Inflammatory macrophage (primary cell): ENCODE data around the gene LHX2.

Experiments used
- DNase-seq, 2 donors: peaks; one replicate each; pipeline ENCODE4 v3.0.0-alpha.2; 2020 to 2022

The LHX2 gene

DNA sequence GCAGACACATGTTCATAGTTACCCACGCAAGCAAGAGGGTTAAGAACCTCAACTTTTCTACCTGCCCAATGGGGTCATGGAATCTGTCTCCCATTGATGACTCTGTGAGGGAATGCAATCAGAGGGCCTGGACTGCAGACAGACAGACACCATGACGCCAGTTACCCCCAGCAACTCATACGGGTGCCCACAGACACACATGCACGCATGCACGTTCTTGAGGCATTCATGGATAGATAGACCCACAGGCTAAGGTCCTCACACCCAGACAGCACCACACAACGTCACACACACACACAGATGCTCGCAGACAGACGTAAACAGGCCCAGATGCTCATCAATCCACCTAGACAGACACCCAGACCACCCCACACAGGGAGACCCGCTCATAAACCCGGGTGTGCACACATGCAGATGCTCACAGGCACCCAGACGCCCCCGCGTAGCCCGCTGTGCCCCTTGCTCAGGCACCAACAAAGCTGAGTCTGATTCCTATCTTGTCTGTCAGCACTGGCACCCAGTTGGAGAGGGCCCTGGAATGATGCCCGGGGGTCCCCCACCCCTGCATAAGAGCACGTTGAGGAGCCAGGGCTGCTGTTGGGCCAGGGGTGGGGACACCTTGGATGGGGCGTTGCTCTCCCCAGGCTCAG is 23.6 kb downstream of the LHX2 start:
- no peak for DNase-seq

DNA sequence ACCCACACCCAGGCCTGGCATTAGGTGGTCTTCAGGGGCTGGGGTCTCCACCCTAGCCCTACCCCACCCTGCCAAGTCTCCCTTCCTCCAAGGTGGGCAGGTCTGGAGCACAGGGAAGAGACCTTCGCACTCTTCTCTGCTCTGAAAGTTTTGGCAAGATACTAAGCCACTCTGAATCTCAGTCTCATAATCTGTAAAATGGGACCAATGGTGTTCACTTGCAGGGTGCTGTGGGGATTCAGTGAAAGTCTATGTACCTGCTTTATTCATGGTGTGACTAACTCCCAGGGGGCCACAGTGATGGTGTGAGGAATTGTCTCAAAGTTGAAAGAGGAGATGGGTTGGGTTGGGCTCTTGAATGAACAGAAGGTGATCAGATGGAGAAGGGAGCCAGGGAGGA is 25.0 kb downstream of the LHX2 start:
- no peak for DNase-seq

GRCh38 chr9:124037790-124038189 is 26.2 kb downstream of the LHX2 start:
- no peak for DNase-seq

GRCh38 chr9:124038239-124038638 is 26.7 kb downstream of the LHX2 start:
- no peak for DNase-seq

DNA sequence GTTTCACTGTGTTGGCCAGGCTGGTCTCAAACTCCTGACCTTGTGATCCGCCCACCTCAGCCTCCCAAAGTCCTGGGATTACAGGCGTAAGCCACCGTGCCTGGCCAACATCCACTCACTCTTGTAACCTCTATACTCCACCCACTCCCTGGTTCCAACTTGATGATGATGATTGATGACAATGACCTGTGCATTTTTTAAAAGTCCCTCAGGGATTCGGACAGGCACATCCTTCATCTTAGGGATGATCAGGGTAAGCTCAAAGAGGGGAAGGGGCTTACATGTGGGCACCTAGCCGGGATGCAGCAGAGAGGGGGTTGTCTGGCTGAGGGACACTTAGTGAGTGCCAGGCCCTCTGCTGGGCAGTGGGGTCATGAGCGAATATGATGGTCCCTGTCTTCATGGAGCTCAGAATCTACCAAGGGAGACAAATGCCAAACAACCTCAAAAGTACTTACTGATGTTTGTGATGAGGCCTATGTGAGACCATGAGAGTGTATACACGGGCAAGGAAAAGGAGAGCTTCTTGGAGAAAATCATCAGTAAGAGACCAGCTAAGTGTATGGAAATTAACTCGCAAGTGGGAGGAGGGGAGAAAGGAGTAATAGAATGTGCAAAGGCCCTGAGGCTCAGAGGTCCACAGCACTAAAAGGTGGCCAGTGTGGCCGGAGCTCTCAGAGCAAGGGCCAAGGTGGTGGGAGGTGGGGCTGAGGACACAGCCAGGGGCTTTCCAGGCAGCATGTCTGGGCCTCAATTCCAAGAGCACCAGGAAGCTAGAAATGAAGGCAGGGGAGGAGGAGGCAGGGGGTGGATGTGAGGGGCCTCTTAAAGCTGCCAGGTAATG is 27.4 kb downstream of the LHX2 start:
- DNase-seq = no peak

DNA sequence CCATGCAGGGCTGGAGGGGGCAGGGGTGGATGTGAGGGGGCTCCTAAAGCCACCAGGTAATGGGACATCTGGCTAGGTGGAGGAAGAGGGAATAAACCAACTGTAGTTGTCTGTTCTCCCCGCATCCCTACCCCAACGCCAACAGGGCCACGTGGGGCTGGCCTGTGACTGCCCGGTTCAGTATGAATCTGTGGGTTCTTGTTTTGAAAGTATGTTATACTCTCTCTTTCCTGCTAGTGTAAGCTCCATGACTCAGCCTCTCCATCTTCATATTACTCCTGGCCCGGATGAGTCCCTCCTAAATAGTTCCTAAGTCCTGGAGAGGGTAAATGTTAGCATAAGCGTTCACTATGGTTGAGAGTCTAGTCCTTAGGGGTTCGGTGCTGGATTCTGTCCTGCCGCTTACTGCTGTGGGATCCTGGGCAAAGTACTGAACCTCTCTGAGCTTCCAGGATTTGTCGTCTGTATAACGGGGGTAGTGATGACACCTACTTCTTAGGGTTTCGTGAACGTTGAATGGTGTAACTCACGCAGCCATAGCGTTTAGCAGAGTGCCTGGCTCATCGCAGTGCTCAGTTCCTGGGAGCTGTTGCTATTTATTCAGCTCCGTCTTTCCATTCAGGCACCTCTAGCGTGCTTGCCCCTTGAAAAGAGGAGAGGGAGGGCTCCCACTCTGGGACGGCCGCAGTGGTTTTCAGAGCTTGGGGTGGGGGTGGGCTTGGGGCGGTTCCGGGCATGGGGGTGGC is 28.8 kb downstream of the LHX2 start:
- DNase-seq = no peak

GRCh38 chr9:124040935-124041816 is 29.6 kb downstream of the LHX2 start:
- peak; percentile 32 to 43 for DNase-seq

- no peak for DNase-seq
These were observed 30.2 kb downstream of the LHX2 start for GRCh38 chr9:124041817-124042116.

- no peak for DNase-seq
These were observed 30.7 kb downstream of the LHX2 start for GRCh38 chr9:124042201-124042721.

DNA sequence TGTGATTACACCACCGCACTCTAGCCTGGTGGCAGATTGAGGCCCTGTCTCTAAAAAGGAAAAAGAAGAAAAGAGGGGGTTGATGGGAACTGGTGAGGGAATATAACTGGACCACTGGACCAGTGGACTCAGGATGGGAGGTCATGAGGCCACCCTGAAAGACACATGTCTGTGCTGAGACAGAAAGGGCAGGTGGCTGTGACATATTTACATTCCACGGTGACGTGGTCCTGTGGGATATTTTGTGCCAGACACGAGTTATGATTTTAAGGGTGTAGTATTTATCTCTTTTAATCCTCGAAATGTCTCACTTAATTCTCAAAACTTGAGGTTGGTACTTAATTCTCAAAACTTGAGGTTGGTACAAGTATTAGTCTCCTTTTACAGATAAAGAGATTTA is 32.9 kb downstream of the LHX2 start:
- no peak for DNase-seq

- peak in 1 of 2 donors; percentile 13 for DNase-seq
These were observed 33.7 kb downstream of the LHX2 start for GRCh38 chr9:124045076-124045829.

DNA sequence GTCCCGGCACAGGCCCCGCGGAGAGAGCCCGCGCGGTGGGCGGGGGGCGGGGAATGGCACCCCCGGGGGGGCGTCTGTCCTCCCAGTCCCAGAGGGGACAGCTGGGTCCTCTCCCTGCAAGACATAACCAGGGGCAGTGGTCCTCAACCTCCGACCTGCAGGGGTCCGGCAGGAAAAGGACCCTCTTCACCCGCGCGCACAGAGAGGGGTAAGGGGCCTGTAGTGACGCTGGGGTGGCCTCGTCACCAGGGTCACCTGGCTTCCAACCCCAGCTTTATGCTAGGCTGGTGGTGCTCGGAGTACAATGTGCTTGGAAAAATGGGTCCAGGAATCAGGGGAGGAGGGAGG is 34.2 kb downstream of the LHX2 start:
- no peak for DNase-seq

DNA sequence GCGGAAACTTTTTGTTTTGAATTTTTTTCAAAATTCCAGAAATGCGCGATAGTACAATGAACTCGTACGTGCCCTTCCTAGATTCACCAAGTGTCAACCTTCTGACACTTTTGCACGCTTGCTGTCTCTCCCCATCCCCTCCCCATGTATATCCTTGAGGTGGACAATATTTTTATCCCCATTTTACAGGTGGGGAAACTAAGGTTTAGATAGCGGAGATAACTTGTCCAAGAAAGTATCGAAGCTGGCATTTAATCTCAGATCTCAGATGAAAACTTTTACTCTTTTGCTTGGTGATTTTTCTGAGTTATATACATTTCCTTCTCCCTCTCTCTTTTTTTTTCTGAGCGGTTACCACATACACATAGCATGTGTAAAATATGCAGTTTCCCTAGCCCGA is 34.6 kb downstream of the LHX2 start:
- DNase-seq = no peak

- peak in 1 of 2 donors; percentile 43 for DNase-seq
These were observed 35.7 kb downstream of the LHX2 start for GRCh38 chr9:124047251-124047672.

DNA sequence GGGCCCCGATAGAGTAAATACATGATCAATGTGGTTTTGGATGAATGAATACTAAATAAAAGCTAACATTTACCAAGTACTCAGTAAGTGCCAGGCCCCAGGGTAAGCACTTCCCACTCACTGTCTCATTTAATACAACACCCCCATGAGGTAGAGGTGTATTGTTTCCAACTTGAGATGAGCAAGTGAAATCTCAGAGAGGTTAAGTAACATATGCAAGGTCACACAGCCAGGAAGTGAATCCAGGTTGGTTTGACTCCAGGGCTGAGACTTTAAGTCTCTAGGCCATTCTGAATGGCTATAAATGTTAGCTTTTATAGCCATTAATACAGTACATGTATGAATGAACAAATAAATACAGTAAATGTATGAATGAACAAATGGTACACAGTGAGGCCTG is 39.4 kb downstream of the LHX2 start:
- no peak for DNase-seq

DNA sequence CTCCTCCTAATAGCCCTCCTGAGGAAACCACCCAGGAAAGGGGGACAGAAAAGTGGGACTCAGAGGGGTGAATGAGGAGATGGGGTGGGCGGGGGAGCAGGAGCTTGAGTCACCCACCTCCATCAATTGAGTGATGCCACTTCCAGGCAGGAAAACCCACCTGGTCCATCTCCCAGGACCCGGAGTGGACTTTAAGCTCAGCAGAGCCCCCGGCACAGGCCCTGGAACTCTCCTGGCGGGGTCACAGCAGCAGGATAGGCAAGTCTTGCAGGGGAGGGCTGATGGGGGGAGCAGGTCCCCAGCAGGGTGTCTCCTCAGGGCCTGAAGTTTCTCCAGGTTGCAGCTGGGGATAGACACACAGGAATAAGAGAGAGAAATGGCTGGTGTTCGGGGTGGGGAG is 40.8 kb downstream of the LHX2 start:
- DNase-seq = no peak

DNA sequence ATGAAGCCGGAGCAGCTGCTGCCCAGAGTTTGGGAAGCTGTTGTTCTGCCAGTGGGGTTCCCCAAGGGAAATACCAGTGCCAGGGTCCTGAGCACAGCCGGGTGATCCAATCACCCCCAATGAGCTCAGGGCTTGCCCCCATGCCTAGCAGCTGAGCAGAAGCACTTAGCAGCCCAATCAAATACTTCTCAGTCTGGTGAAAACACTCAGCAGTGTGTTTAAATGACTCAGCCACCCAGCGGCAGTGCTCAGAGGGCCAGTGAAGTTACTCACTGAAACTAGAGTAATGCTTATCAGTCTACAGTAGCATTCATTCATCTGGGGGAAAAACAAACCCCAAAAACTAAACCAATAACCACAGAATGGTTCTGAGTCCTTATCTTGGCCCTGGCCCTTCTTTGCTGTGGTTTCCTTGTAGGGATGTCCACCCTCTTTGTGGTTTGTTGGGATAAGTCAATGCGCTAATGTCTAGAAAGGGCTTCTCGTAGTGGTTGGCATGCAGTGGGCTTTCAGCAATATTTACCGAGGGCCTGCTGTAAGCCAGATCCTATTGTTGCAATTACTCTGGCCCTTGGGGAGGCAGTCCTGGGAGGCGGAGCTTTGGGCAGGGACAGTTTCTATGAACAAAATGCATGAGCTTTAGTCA is 43.1 kb downstream of the LHX2 start:
- DNase-seq = no peak

- no peak for DNase-seq
These were observed 49.5 kb downstream of the LHX2 start for GRCh38 chr9:124060844-124061605.

- no peak for DNase-seq
These were observed 50.6 kb downstream of the LHX2 start for GRCh38 chr9:124062172-124062571.

DNA sequence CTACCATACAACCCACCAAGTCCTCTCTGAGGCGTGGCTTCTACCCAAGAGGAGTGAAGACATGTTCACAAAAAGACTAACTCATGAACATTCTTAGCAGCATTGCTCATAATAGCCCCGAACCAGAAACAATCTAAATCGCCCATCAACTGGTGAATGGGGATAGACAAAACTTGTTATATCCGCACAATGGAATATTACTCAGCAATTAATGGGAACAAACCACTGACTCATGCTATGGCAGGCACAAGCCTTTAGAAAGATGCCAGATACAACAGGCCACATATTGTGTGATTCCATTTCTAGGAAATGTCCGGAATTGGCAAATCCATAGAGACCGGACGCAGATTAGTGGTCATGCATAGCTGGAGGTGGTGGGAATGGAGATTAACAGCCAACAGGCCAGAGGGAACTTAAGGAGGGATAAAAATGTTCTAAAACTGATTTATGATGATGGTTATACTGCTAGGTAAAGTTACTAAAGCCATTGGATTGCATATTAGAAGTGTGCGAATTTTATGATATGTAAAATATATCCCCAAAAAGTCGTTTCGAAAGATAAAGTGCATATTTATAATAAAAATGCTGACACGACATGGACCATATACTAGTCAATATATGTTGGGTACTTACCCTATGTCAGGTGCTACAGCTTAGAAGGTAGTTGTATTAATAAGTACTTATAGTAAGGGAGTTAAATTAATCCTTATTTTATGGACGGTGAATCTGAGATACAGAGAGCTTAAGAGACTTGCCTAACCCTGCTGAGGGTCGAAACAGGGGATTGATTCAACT is 55.4 kb downstream of the LHX2 start:
- DNase-seq = no peak
